ENCODE measurements around the gene TP73. TPM values are rescaled to one million over a fixed set of nuclear protein-coding genes. Genes with fewer than 3 reads are reported as not detected.

Gene TP73
- total RNA-seq, 1 experiment from 2014 or later = 19.2 TPM

DNA sequence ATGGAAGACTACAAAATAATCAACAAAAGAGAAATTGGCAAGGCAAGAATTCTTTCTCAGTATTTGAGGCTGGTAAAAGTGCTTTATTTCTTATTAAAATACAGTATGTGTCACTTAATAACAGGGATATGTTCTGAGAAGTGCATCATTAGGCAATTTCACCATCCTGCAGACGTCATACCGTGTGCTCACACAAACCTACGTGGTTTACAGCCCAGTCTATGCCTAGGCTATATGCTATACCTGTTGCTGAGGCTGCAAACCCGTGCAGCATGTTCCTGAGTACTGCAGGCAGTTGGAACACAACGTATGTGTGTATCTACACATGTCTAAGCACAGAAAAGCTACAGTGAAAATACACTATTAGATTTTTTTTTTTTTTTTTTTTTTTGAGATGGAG lies 97.2 kb downstream of the TP73 start:
- ATAC-seq = no peak
- POLR2A ChIA-PET = no interaction called here
- peaks cover 12% of the 10 kb centered on the region for H3K27me3 ChIP-seq (ENCODE audit: insufficient read depth, low read length)

More for the DNA sequence above, 97.2 kb downstream of the TP73 start:
- Histone ChIP-seq H2AFZ (ENCODE audit: low read depth, low read length, poor library complexity, severe bottlenecking) (no peak overlapping the region), H3K9me3 (ENCODE audit: control insufficient read depth in 1 of 2, insufficient read depth in 1 of 2, low read depth in 1 of 2, low read length in 2 of 2) (no peaks in the 10 kb centered on the region), H3K79me2 (ENCODE audit: insufficient read depth, low read length) (no peaks in the 10 kb centered on the region), H3K36me3 (ENCODE audit: control insufficient read depth in 1 of 2, insufficient read depth in 2 of 2, low read length in 2 of 2) (no peaks in the 10 kb centered on the region), H4K20me1 (ENCODE audit: insufficient read depth) (no peaks in the 10 kb centered on the region), H3K4me1 (ENCODE audit: control insufficient read depth in 1 of 2, insufficient read depth in 2 of 2, low read length in 2 of 2) (no peaks in the 10 kb centered on the region), H3K4me2 (ENCODE audit: low read length) (no peak overlapping the region), H3K9me2 (ENCODE audit: insufficient read depth) (no peaks in the 10 kb centered on the region), H3K9ac (ENCODE audit: low read length) (no peak overlapping the region), H3K4me3 (replicated peaks in 1 of 2; ENCODE audit: low read depth in 1 of 2, low read length in 2 of 2) (no peak overlapping the region), H3K27ac (ENCODE audit: low read depth, low read length) (no peak overlapping the region)
- BruUV-seq (replicated peaks) = no TSS peak
- RAD21 ChIA-PET (ENCODE audit: low non-redundant PET in 1 of 2, low total read pairs in 2 of 2, uncharacterized antibody in 2 of 2, unreplicated experiment in 2 of 2) = no interaction called here
- intact Hi-C loops (cut with micrococcal nuclease) = no loop called here
- CTCF ChIA-PET = no interaction called here
- no peak for DNase-seq (ENCODE audit: low read depth, low spot score)
- no peak for TF ChIP-seq ELF1 (IDR thresholded peaks at IDR 0.05; ENCODE audit: borderline replicate concordance, low read depth)
- TF ChIP-seq, protein P1, sequence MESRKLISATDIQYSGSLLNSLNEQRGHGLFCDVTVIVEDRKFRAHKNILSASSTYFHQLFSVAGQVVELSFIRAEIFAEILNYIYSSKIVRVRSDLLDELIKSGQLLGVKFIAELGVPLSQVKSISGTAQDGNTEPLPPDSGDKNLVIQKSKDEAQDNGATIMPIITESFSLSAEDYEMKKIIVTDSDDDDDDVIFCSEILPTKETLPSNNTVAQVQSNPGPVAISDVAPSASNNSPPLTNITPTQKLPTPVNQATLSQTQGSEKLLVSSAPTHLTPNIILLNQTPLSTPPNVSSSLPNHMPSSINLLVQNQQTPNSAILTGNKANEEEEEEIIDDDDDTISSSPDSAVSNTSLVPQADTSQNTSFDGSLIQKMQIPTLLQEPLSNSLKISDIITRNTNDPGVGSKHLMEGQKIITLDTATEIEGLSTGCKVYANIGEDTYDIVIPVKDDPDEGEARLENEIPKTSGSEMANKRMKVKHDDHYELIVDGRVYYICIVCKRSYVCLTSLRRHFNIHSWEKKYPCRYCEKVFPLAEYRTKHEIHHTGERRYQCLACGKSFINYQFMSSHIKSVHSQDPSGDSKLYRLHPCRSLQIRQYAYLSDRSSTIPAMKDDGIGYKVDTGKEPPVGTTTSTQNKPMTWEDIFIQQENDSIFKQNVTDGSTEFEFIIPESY (IDR thresholded peaks at IDR 0.05; ENCODE audit: extremely low read depth, insufficient replicate concordance, low read length) = no peak
- TF ChIP-seq CEBPB (IDR thresholded peaks at IDR 0.05; ENCODE audit: low read depth) = no peak
- no peak for TF ChIP-seq ZNF274 (IDR thresholded peaks at IDR 0.05; ENCODE audit: low read depth, low read length)
- TF ChIP-seq, protein P2, sequence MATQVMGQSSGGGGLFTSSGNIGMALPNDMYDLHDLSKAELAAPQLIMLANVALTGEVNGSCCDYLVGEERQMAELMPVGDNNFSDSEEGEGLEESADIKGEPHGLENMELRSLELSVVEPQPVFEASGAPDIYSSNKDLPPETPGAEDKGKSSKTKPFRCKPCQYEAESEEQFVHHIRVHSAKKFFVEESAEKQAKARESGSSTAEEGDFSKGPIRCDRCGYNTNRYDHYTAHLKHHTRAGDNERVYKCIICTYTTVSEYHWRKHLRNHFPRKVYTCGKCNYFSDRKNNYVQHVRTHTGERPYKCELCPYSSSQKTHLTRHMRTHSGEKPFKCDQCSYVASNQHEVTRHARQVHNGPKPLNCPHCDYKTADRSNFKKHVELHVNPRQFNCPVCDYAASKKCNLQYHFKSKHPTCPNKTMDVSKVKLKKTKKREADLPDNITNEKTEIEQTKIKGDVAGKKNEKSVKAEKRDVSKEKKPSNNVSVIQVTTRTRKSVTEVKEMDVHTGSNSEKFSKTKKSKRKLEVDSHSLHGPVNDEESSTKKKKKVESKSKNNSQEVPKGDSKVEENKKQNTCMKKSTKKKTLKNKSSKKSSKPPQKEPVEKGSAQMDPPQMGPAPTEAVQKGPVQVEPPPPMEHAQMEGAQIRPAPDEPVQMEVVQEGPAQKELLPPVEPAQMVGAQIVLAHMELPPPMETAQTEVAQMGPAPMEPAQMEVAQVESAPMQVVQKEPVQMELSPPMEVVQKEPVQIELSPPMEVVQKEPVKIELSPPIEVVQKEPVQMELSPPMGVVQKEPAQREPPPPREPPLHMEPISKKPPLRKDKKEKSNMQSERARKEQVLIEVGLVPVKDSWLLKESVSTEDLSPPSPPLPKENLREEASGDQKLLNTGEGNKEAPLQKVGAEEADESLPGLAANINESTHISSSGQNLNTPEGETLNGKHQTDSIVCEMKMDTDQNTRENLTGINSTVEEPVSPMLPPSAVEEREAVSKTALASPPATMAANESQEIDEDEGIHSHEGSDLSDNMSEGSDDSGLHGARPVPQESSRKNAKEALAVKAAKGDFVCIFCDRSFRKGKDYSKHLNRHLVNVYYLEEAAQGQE (IDR thresholded peaks at IDR 0.05; ENCODE audit: low read depth) = no peak
- no peak for TF ChIP-seq YY1 (IDR thresholded peaks at IDR 0.05; ENCODE audit: extremely low read depth, insufficient replicate concordance, low read depth, low read length)
- TF ChIP-seq ZFX (IDR thresholded peaks at IDR 0.05) = no peak
